Ishikawa (cell line): ENCODE results near the gene TMEM129.

Experiments used
- CEBPB ChIP-seq: IDR thresholded peaks from 2 replicates; pipeline ENCODE4 v1.6.1; 2012
- CREB1 ChIP-seq: IDR thresholded peaks from 2 replicates; pipeline ENCODE4 v1.6.1; 2012; ENCODE audit warnings: low read depth
- EGR1 ChIP-seq: IDR thresholded peaks from 2 replicates; pipeline ENCODE4 v1.6.1; 2012
- EP300 ChIP-seq: IDR thresholded peaks from 2 replicates; pipeline ENCODE4 v1.6.1; 2012; ENCODE audit warnings: borderline replicate concordance
- FOXM1 ChIP-seq: IDR thresholded peaks from 2 replicates; pipeline ENCODE4 v1.6.1; 2012; ENCODE audit warnings: low read depth, borderline replicate concordance
- MAX ChIP-seq: IDR thresholded peaks from 2 replicates; pipeline ENCODE4 v1.6.1; 2012
- NFIC ChIP-seq: IDR thresholded peaks from 2 replicates; pipeline ENCODE4 v1.6.1; 2012
- RAD21 ChIP-seq: IDR thresholded peaks from 2 replicates; pipeline ENCODE4 v1.6.1; 2012; ENCODE audit warnings: low read depth
- REST ChIP-seq: IDR thresholded peaks from 2 replicates; pipeline ENCODE4 v1.6.1; 2012; ENCODE audit warnings: low read depth, mild to moderate bottlenecking
- TAF1 ChIP-seq: IDR thresholded peaks from 2 replicates; pipeline ENCODE4 v1.6.1; 2012; ENCODE audit warnings: low read depth, mild to moderate bottlenecking
- TCF12 ChIP-seq: IDR thresholded peaks from 2 replicates; pipeline ENCODE4 v1.6.1; 2012; ENCODE audit warnings: low read depth
- YY1 ChIP-seq: IDR thresholded peaks from 2 replicates; pipeline ENCODE4 v1.6.1; 2012; ENCODE audit warnings: low read depth

GRCh38 chr4:1670279-1670678 is 50.8 kb downstream of the TMEM129 start:
- no peak for TF ChIP-seq CREB1
- TF ChIP-seq MAX = no peak
- no peak for TF ChIP-seq RAD21
- no peak for TF ChIP-seq REST
- no peak for TF ChIP-seq EP300
- no peak for TF ChIP-seq EGR1
- TF ChIP-seq TAF1 = no peak
- TF ChIP-seq CEBPB = no peak
- no peak for TF ChIP-seq FOXM1
- no peak for TF ChIP-seq YY1
- TF ChIP-seq TCF12 = no peak
- no peak for TF ChIP-seq NFIC
